ENCODE measurements around the gene GNB1. TPM values are rescaled to one million over a fixed set of nuclear protein-coding genes. Genes with fewer than 3 reads are reported as not detected.

The GNB1 gene
- total and polyA plus RNA-seq, 9 of the 15 experiments (the other 6 are each of a cell fraction or from before 2014, with no cell fraction given), result 34.3 to 388 (median 114) TPM

DNA sequence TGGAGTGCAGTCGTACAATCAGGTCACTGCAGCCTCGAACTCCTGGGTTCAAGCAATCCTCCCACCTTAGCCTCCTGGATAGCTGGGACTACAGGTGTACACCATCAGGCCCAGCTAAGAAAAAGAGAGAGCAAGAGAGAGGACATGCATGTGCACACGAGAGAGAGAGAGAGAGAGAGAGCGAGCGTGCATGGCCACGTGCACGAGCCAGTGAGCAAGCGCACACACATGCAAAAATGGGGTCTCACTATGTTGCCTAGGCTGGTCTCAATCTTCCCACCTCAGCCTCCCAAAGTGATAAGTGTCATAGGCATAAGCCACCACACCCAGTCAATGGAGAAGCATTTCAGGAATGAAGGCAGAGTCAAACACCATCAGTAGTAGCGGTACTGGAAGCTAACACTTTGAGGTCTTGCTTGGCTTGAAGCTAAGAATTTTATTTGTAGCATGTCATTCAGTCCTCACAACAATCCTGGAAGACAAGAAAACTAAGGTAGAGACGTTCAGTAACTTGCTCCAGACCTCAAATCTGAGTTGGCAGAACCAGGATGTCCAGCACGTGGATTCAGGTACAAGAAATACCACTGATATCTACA lies 14.5 kb downstream of the GNB1 start:
- ATAC-seq (no peak), FAIRE-seq (no peak), DNase-seq (ENCODE audit: extremely low read depth in 1 of 4, low spot score in 3 of 4) (no peak)
- no peak overlapping the region for H3K9ac ChIP-seq (ENCODE audit: insufficient read depth in 1 of 2, low read depth in 2 of 2, low read length in 2 of 2)
- peaks cover 68% of the 10 kb centered on the region for H3K36me3 ChIP-seq (ENCODE audit: control insufficient read depth, insufficient read depth, low read length)
- WGBS (ENCODE audit: insufficient coverage, low coverage, missing lambda C conversion rate), result 98% methylated on average over 11 of the region's 11 CpGs
- no TSS peak for BruUV-seq (replicated peaks)
- peaks cover 22% of the 10 kb centered on the region for H3K9me1 ChIP-seq (ENCODE audit: control insufficient read depth, insufficient read depth, low read length)
- ChIA-PET POLR2A (interaction anchor here (1.2 to 1.6 kb wide), 2 partner anchors 11 to 16 kb away, joined by 3 to 5 read pairs; no protein-coding TSS in a partner anchor), CTCF (ENCODE audit: low intra/inter-chr PET ratio) (no interaction called here)
- no peaks in the 10 kb centered on the region for H3K9me3 ChIP-seq (replicated peaks; ENCODE audit: control insufficient read depth, insufficient read depth, low read depth, low read length)
- no peak overlapping the region for H2AFZ ChIP-seq (ENCODE audit: low read depth, low read length)
- H3K4me3 ChIP-seq, result no peak overlapping the region
- H3K4me1 ChIP-seq (replicated peaks in 1 of 2; ENCODE audit: control insufficient read depth in 2 of 2, insufficient read depth in 2 of 2, low read length in 2 of 2), result peaks cover 15 to 24% of the 10 kb centered on the region in 2 experiments; a peak in 4 of 5 replicates
- peaks cover 95% of the 10 kb centered on the region for H3K79me2 ChIP-seq (ENCODE audit: control insufficient read depth, insufficient read depth, low read length)
- in situ Hi-C loops (cut with MboI), result no loop called here
- H3K4me2 ChIP-seq (ENCODE audit: insufficient read depth, low read length), result no peak overlapping the region
- no peak overlapping the region for H3K27ac ChIP-seq (ENCODE audit: extremely low read depth, low read depth, low read length)
- H4K20me1 ChIP-seq (replicated peaks; ENCODE audit: control insufficient read depth, insufficient read depth, low read length), result peaks cover 59% of the 10 kb centered on the region
- H3K27me3 ChIP-seq (ENCODE audit: control insufficient read depth in 2 of 2, insufficient read depth in 2 of 2, low read length in 2 of 2), result no peaks in the 10 kb centered on the region
- intact Hi-C loops (cut with micrococcal nuclease), result no loop called here
- TF ChIP-seq PPARD (CRISPR knock-in tag; IDR thresholded peaks at IDR 0.05), result no peak
- TF ChIP-seq CREB1 (IDR thresholded peaks at IDR 0.05), result no peak
- no peak for TF ChIP-seq CREB1 (CRISPR knock-in tag; IDR thresholded peaks at IDR 0.05)
- TF ChIP-seq, protein P1, sequence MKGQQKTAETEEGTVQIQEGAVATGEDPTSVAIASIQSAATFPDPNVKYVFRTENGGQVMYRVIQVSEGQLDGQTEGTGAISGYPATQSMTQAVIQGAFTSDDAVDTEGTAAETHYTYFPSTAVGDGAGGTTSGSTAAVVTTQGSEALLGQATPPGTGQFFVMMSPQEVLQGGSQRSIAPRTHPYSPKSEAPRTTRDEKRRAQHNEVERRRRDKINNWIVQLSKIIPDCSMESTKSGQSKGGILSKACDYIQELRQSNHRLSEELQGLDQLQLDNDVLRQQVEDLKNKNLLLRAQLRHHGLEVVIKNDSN (CRISPR knock-in tag; IDR thresholded peaks at IDR 0.05), result no peak
- TF ChIP-seq ZNF780A (CRISPR knock-in tag; IDR thresholded peaks at IDR 0.05), result no peak
- TF ChIP-seq FIP1L1 (IDR thresholded peaks at IDR 0.05; ENCODE audit: low read depth, low read length, poor library complexity, severe bottlenecking), result no peak
- TF ChIP-seq, protein P2, sequence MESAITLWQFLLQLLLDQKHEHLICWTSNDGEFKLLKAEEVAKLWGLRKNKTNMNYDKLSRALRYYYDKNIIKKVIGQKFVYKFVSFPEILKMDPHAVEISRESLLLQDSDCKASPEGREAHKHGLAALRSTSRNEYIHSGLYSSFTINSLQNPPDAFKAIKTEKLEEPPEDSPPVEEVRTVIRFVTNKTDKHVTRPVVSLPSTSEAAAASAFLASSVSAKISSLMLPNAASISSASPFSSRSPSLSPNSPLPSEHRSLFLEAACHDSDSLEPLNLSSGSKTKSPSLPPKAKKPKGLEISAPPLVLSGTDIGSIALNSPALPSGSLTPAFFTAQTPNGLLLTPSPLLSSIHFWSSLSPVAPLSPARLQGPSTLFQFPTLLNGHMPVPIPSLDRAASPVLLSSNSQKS (CRISPR knock-in tag; IDR thresholded peaks at IDR 0.05), result no peak
- TF ChIP-seq, protein P3, sequence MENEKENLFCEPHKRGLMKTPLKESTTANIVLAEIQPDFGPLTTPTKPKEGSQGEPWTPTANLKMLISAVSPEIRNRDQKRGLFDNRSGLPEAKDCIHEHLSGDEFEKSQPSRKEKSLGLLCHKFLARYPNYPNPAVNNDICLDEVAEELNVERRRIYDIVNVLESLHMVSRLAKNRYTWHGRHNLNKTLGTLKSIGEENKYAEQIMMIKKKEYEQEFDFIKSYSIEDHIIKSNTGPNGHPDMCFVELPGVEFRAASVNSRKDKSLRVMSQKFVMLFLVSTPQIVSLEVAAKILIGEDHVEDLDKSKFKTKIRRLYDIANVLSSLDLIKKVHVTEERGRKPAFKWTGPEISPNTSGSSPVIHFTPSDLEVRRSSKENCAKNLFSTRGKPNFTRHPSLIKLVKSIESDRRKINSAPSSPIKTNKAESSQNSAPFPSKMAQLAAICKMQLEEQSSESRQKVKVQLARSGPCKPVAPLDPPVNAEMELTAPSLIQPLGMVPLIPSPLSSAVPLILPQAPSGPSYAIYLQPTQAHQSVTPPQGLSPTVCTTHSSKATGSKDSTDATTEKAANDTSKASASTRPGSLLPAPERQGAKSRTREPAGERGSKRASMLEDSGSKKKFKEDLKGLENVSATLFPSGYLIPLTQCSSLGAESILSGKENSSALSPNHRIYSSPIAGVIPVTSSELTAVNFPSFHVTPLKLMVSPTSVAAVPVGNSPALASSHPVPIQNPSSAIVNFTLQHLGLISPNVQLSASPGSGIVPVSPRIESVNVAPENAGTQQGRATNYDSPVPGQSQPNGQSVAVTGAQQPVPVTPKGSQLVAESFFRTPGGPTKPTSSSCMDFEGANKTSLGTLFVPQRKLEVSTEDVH (IDR thresholded peaks at IDR 0.05; ENCODE audit: low read depth, partially characterized antibody), result no peak
- no peak for TF ChIP-seq FOXA1 (IDR thresholded peaks at IDR 0.05; ENCODE audit: borderline replicate concordance)
